Ectodermal cell (in vitro differentiated cells): ENCODE data around the gene DIPK1A.
A peak's percentile ranks its signal among the peaks of the same experiment; 100 is the strongest.

Source experiments
- H3K27ac ChIP-seq: 2 replicates; pipeline ENCODE4 v1.7.0; 2013; ENCODE audit warnings: mild to moderate bottlenecking, low read depth, low read length; ENCODE audit not compliant: insufficient read depth, poor library complexity, severe bottlenecking
- H3K27me3 ChIP-seq: 2 replicates; pipeline ENCODE4 v1.7.0; 2013; ENCODE audit warnings: mild to moderate bottlenecking, low read length; ENCODE audit not compliant: insufficient read depth, control insufficient read depth, poor library complexity, severe bottlenecking
- H3K36me3 ChIP-seq: one replicate; pipeline ENCODE4 v1.7.0; 2013; ENCODE audit warnings: low read length; ENCODE audit not compliant: control insufficient read depth, insufficient read depth
- H3K4me1 ChIP-seq: one replicate; pipeline ENCODE4 v1.7.0; 2013; ENCODE audit warnings: low read length; ENCODE audit not compliant: control insufficient read depth, insufficient read depth
- H3K4me3 ChIP-seq: 2 replicates; pipeline ENCODE4 v1.7.0; 2013; ENCODE audit warnings: low read depth, low read length, control low read depth; ENCODE audit not compliant: insufficient read depth
- H3K9me3 ChIP-seq: 2 replicates; pipeline ENCODE4 v1.7.0; 2013; ENCODE audit warnings: mild to moderate bottlenecking, low read length, moderate library complexity; ENCODE audit not compliant: control insufficient read depth
- WGBS, 2 experiments: methylation state at CpG; one replicate each; pipeline ENCODE4 v1.1.7; 2013; ENCODE audit warnings: missing lambda C conversion rate in 2 of 2; 5-methylcytosine and 5-hydroxymethylcytosine counted together

DIPK1A gene

DNA sequence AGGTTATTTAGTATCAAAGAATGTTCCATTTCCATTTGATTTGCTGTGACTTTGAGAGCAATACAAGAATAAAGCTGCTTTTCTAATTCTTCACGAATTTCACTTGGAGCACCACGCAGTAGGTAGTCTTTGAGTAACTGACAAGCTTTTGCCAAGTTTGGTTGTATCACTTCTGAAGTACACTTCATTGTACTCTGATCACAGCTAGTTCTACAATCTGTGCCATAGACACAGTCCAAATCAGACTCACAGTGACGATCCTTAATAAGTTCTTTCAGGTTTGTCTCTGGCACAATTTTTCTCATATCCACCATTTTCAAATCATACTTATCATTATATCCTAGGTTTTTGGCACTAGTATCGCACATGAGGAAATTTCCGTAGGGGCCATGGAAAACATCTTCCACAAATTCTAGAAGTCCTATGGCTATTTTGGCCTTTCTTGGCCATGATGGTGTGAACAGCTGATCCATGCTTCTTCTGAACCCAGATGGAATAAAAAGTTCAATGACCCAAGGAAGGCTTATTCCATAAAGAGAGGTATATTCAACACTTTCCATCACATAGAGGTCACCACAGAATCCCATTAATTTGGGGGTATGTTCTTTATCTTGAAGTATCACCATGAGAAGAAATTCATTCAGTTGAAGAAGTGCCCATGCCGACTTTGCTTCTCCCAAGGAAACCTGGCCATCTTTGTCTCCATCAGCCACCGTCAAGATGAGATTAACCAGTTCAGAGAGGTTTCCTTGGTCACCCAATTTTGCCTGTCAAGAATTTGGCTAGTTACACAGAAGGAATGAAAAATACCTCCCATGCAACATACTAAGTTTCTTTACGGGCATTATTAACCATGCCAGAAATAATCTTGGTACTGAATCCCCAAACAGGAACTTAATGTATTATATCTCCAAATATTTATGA, 117.6 kb downstream of the DIPK1A start:
- 91 to 92% methylated on average over 8 of the region's 8 CpGs for WGBS, 2 experiments
- Histone ChIP-seq H3K9me3 (no peaks in the 10 kb centered on the region), H3K27me3 (no peaks in the 10 kb centered on the region), H3K4me1 (no peaks in the 10 kb centered on the region), H3K27ac (no peak overlapping the region), H3K4me3 (no peak overlapping the region), H3K36me3 (peaks cover 53% of the 10 kb centered on the region)

DNA sequence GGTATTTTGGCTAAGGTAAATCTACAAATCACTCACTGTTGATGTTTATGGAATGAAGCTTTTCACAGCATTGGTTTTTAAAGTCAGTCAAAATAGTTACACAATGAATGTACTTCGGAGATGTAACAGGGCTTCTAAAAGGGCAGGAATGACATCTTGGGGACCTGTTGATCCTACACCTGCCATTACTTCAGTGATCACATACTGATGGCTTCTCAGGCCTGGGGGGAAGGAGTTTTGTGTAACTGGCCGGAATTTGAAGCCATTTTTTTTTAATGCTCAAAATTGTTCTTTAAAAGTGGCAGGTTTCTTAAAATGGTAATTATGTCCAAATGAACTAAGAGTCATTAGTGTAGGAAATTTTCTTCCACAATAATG, 118.2 kb downstream of the DIPK1A start:
- Histone ChIP-seq H3K4me3 (no peak overlapping the region), H3K27ac (no peak overlapping the region), H3K36me3 (peaks cover 59% of the 10 kb centered on the region), H3K27me3 (no peaks in the 10 kb centered on the region), H3K9me3 (no peaks in the 10 kb centered on the region), H3K4me1 (no peaks in the 10 kb centered on the region)
- WGBS, 2 experiments = 89 to 94% methylated on average over 2 of the region's 2 CpGs

DNA sequence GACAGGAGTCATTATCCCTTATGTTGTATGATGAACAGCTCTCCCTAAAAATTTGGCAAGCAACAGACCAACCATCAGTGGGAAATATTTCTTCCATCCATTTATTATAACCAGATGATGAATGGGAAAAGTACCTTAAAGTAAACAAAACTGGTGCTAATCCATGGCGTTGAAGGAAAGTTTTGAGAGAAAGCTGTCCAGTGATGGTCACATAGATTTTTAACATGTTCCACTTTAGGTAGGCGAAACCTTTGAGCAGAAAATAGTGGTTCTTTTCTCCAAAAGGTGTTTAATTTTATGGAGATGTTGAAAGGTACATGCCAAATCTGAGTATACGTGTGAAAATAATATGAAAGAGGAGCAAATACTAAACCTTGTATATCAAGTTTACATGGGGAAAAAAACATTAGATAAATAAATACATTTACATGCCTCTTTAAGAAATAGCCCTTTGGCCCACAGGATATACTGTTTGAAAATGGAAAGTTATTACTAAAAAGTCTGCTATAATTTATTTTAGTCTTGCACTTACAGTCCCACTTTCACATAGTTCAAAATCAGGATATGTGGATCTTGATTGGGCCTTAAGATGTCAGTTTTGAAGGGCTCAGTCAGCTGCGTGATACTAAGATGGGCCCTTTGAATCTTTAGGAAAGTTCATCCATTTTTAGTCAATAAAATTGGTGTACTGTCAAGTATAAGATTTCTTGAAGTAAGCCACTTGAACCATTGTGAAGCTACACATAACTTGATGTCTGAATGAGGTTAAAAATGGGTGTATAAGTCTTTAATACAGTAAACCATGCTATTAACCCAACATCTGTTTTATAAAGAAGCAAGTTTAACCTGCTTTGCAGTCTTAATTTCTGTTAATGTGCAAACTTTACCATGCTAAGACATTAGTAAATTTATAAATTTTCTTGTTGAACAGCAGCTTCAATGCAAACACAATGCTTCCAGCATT, 118.9 kb downstream of the DIPK1A start:
- WGBS, 2 experiments = 95% methylated on average over 4 of the region's 4 CpGs
- no peaks in the 10 kb centered on the region for H3K27me3 ChIP-seq
- no peak overlapping the region for H3K4me3 ChIP-seq
- H3K9me3 ChIP-seq = no peaks in the 10 kb centered on the region
- H3K4me1 ChIP-seq = no peaks in the 10 kb centered on the region
- peaks cover 64% of the 10 kb centered on the region for H3K36me3 ChIP-seq
- H3K27ac ChIP-seq = no peak overlapping the region

DNA sequence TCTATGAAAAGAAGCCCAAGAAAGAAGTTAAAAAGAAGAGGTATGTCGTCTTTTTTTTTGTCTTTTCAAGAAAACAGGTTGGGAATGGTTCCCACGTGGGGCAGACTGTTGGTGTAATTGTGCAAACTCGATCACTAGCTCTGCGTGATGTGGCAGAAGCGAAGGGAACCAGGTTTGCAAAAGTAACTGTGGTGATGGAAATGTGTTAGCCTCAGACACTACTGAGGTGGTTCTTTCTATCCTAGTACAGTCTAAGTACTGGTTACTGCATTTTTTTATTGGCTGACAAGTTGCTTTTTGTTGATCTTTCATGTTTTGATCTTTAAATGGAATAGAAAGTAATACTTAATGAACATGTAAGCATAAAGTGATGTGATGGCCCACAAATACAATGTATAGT, 120.7 kb downstream of the DIPK1A start:
- Histone ChIP-seq H3K4me3 (no peak overlapping the region), H3K27ac (no peak overlapping the region), H3K9me3 (no peaks in the 10 kb centered on the region), H3K36me3 (peaks cover 68% of the 10 kb centered on the region), H3K27me3 (no peaks in the 10 kb centered on the region), H3K4me1 (no peaks in the 10 kb centered on the region)
- 86 to 88% methylated on average over 5 of the region's 5 CpGs for WGBS, 2 experiments

DNA sequence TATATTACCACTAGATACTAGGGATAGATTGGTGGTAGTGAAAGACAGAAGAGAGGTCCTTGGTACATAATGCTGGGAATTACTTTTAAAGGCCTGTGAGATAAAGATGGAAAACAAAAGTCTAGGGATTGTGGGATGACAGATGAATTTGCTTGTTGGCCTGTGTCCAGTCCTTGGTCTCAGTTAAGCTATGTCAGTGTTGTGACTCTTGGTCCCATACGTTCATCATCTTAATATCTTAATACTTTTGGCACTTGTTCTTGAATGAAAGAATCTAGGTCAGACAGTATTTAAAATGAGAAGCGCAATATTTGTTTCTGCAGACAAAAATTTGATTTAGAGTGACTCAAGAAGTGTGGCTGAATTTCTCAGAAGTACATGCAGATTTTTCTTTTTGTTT, 121.8 kb downstream of the DIPK1A start:
- Histone ChIP-seq H3K4me3 (no peak overlapping the region), H3K4me1 (no peaks in the 10 kb centered on the region), H3K27me3 (no peaks in the 10 kb centered on the region), H3K36me3 (peaks cover 76% of the 10 kb centered on the region), H3K9me3 (no peaks in the 10 kb centered on the region), H3K27ac (no peak overlapping the region)
- 95 to 99% methylated on average over 2 of the region's 2 CpGs for WGBS, 2 experiments

DNA sequence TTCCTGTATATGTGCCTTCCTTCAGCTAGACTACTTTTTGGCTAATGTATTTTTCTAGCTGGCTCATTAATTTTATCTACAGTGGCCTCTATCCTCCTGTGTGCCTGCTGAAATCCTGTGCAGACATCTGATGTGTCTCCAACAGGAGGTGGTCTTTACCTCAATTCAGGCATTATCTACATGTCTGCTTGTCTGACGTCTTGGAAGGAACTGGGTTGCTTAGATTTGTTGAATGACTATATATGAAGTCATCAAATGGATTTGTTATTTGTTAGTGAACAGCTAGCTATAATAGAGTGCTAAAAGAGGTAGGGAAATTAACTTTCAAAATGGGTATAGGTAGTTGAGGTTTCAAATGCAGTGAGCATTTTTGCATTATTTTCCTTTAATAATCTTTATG, 122.7 kb downstream of the DIPK1A start:
- Histone ChIP-seq H3K27ac (no peak overlapping the region), H3K36me3 (peaks cover 76% of the 10 kb centered on the region)

DNA sequence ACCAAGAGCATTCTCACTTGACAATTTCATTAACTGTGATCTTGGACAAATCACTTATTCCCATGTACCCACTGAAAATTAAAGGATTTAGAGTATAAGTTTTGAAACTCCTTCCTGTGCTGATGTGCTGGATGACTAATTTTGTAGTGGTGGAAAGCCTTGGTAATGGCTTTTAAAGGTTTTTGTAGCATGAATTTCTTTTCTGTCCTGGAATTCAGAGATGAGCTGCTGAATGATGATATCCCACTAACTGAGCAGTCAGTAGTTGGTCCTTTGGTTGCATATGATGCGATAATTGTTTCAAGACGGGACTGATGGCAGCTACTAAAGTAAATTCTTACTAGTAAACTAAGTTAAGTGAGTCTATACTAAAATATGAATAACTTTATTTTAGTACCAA, 124.2 kb downstream of the DIPK1A start:
- Histone ChIP-seq H3K9me3 (no peaks in the 10 kb centered on the region), H3K27me3 (no peaks in the 10 kb centered on the region), H3K4me3 (no peak overlapping the region), H3K36me3 (peaks cover 62% of the 10 kb centered on the region), H3K4me1 (no peaks in the 10 kb centered on the region), H3K27ac (no peak overlapping the region)
- WGBS, 2 experiments = 94 to 100% methylated on average over 1 to 2 of the region's 2 CpGs

More for the DNA sequence above, 122.7 kb downstream of the DIPK1A start:
- Histone ChIP-seq H3K4me3 (no peak overlapping the region), H3K4me1 (no peaks in the 10 kb centered on the region), H3K9me3 (no peaks in the 10 kb centered on the region), H3K27me3 (no peaks in the 10 kb centered on the region)
- 45 to 56% methylated on average over 1 of the region's 1 CpG for WGBS, 2 experiments

DNA sequence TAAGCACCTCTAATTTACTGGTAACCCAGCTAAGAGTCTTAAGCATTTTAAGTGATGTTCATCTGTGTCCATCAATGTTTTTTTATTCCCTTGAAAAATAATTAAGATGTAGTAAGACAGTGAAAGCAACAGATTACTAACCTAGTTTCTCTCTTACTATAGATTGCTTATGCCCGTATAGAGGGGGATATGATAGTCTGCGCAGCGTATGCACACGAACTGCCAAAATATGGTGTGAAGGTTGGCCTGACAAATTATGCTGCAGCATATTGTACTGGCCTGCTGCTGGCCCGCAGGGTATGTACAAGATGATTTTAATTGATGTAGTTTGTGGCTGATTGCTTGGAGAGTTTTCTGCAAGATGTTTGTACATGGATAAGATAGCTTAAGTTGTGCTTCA, 126.6 kb downstream of the DIPK1A start:
- H3K36me3 ChIP-seq = peaks cover 41% of the 10 kb centered on the region
- no peaks in the 10 kb centered on the region for H3K9me3 ChIP-seq
- H3K4me3 ChIP-seq = no peak overlapping the region
- WGBS, 2 experiments = 95 to 100% methylated on average over 5 of the region's 5 CpGs
- H3K27ac ChIP-seq = no peak overlapping the region
- H3K4me1 ChIP-seq = no peaks in the 10 kb centered on the region
- no peaks in the 10 kb centered on the region for H3K27me3 ChIP-seq

DNA sequence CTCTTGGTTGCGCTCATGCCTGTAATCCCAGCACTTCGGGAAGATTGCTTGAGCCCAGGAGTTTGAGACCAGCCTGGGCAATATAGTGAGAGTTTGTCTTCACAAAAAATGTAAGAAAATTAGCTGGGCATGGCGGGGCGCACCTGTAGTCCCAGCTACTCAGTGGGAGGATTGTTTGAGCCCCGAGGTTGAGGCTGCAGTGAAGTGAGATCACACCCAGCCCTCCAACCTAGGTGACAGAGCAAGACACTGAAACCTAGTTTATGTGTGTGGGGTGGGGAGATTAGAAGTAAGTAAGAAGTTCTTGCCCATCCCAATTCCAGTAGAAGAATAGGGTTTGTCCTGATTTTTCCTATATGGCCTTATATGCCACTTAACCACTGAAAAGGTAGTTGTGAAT, 127.4 kb downstream of the DIPK1A start:
- H3K4me3 ChIP-seq = peak overlapping the region; percentile 88
- no peaks in the 10 kb centered on the region for H3K27me3 ChIP-seq
- 82 to 87% methylated on average over 5 of the region's 5 CpGs for WGBS, 2 experiments
- no peaks in the 10 kb centered on the region for H3K9me3 ChIP-seq
- no peaks in the 10 kb centered on the region for H3K4me1 ChIP-seq
- H3K36me3 ChIP-seq = peaks cover 33% of the 10 kb centered on the region
- no peak overlapping the region for H3K27ac ChIP-seq

DNA sequence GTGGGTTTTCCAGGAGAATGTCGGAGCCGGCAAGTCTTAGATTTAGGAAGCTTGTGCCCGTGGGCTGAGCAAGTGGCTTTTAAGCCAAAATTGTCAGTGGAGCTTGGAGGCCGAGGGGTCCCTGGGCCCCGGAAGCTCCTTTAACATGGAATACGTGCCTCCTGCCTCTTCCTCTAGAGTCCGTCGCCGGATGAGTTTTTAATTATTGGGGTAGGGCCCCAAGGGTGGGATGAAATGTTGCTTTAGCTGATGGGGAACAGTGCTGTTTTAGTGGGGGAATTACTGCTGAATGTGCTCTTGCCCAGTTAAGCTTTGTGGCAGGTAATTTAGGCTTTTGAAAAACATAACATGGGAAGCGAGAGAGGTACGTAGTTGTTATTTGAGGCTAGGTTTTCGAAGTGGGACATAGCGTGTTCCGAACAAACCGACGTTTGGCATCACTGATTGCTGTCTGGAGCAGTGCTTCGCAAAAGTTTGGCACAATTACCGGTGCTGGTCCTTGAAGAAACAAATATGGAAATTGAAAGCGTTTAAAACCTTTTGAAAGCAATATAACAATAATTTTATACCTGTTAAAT, 128.6 kb downstream of the DIPK1A start:
- peak overlapping the region; percentile 88 for H3K27ac ChIP-seq
- no peaks in the 10 kb centered on the region for H3K9me3 ChIP-seq
- H3K4me3 ChIP-seq = peak overlapping the region; percentile 88
- no peaks in the 10 kb centered on the region for H3K4me1 ChIP-seq
- H3K27me3 ChIP-seq = no peaks in the 10 kb centered on the region
- H3K36me3 ChIP-seq = peaks cover 21% of the 10 kb centered on the region
- whole genome bisulfite sequencing, 2 experiments = 1 to 2% methylated on average over 18 of the region's 19 CpGs
